ENCODE results near the gene JAZF1. TPM values are rescaled to one million over a fixed set of nuclear protein-coding genes. Genes with fewer than 3 reads are reported as not detected.

The JAZF1 gene
- total and polyA plus RNA-seq, 12 donors: 6.9 to 42.3 (median 30.0) TPM

- no peak for TF ChIP-seq CTCF (IDR thresholded peaks at IDR 0.05)
- DNase-seq (no peak), ATAC-seq (no peak)
- Histone ChIP-seq H3K9me3 (no peaks in the 10 kb centered on the region), H3K27me3 (peaks cover 0 to 3% (median 0%) of the 10 kb centered on the region in 7 donors), H3K36me3 (no peaks in the 10 kb centered on the region), H3K4me1 (peaks cover 0 to 3% (median 0%) of the 10 kb centered on the region in 9 donors), H3K27ac (no peak overlapping the region), H3K4me3 (no peak overlapping the region)
- 49 to 53% methylated on average over 4 of the region's 4 CpGs for WGBS, 2 donors
- intact Hi-C loops (cut with DNase I): no loop called here
Measured at GRCh38 chr7:28225576-28225975, 45.0 kb upstream of the JAZF1 start.

DNA sequence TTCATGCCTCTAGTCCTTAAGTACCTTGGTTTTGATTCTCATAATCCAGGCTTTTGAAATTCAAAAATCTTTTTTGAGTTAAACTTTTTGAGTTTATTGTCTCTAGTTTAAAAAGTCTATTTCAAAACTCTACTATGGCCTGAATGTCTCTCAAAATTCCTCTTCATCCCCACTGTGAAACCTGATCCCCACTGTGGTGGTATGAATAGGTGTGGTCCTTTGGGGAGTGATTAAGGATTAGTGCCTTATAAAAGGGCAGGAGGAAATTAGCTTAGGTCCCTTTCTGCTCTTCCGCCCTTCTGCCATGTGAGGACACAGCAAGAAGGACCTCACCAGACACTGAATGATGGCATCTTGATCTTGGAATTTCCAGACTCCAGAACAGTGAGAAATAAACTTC is 44.1 kb upstream of the JAZF1 start:
- H3K27me3 ChIP-seq: peaks cover 0 to 1% (median 0%) of the 10 kb centered on the region in 7 donors
- ATAC-seq (no peak), DNase-seq (no peak)
- no peaks in the 10 kb centered on the region for H3K36me3 ChIP-seq
- peaks cover 0 to 3% (median 0%) of the 10 kb centered on the region in 9 donors for H3K4me1 ChIP-seq
- WGBS, 2 donors: 92 to 93% methylated on average over 1 of the region's 1 CpG
- no peak overlapping the region for H3K27ac ChIP-seq
- no peak overlapping the region for H3K4me3 ChIP-seq
- no peaks in the 10 kb centered on the region for H3K9me3 ChIP-seq
- intact Hi-C loops (cut with DNase I): no loop called here
- no peak for TF ChIP-seq CTCF (IDR thresholded peaks at IDR 0.05)

DNA sequence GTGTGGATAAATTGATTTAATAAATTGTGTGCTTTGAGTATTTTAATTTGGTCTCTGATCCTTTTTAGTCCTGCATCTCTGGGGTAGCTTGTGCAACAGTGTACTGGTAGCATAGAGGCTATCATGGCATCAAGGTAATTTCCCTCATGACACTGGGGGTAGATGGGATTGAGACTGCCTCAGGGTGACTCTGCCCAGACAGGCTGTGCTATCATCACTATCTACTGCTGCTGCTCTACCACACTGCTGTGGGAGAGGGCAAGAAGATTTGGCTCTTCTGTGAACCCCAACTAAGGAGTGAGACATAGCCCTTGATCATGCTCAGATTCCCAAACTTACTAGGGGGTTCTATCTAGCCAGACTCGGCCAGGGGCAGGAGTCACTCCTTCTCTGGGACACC is 43.6 kb upstream of the JAZF1 start:
- no peaks in the 10 kb centered on the region for H3K9me3 ChIP-seq
- H3K4me3 ChIP-seq: no peak overlapping the region
- H3K27ac ChIP-seq: no peak overlapping the region
- intact Hi-C loops (cut with DNase I): no loop called here
- no peaks in the 10 kb centered on the region for H3K27me3 ChIP-seq
- DNase-seq (no peak), ATAC-seq (no peak)
- TF ChIP-seq CTCF (IDR thresholded peaks at IDR 0.05): no peak
- H3K36me3 ChIP-seq: no peaks in the 10 kb centered on the region
- WGBS, 2 donors: 45 to 62% methylated on average over 1 of the region's 1 CpG
- peaks cover 0 to 3% (median 0%) of the 10 kb centered on the region in 9 donors for H3K4me1 ChIP-seq

DNA sequence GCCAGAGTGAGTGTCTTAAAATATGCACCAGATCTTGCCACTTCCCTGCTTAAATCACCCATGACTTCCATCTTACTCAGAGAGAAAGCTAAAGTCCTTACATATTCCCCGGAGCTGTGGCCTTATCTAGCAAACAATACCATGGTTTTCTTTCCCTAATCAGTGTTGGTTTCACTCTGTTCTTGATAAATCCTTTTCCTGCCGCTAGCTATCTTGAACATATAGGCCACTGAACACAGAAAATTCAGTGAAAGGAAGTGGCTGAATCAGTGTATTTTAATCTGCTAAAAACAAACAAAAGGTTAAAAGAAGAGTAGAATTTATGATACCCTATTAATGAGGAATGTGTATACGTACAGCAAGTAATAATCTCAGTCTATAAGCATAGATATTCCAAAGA is 42.0 kb upstream of the JAZF1 start:
- H3K4me3 ChIP-seq: no peak overlapping the region
- no peak for TF ChIP-seq CTCF (IDR thresholded peaks at IDR 0.05)
- H3K9me3 ChIP-seq: no peaks in the 10 kb centered on the region
- peaks cover 0 to 3% (median 0%) of the 10 kb centered on the region in 9 donors for H3K4me1 ChIP-seq
- no peaks in the 10 kb centered on the region for H3K36me3 ChIP-seq
- ATAC-seq: no peak
- WGBS, 2 donors: 50 to 51% methylated on average over 3 of the region's 3 CpGs
- intact Hi-C loops (cut with DNase I): no loop called here
- no peak overlapping the region for H3K27ac ChIP-seq
- no peaks in the 10 kb centered on the region for H3K27me3 ChIP-seq
- no peak for DNase-seq

DNA sequence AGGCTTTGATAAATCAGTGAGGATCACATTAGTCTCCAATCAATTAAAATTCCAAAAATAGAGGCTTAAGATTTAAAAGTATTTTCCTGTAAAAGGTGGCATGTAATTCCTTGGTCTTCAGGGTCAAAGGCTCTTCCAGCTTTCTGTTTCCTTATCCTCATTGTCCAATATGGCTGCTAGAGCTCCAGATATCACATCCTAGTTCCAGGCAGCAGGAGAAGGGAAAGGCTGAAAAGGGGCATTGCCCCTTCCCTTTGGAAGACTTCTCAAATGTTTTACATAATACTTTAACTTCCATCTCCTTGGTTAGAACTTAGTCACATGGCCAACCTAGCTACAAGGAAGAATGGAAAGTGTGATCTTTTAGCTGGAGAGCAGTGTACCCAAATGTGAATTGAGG is 39.2 kb upstream of the JAZF1 start:
- DNase-seq (no peak), ATAC-seq (no peak)
- no peak overlapping the region for H3K27ac ChIP-seq
- H3K9me3 ChIP-seq: no peaks in the 10 kb centered on the region
- intact Hi-C loops (cut with DNase I): no loop called here
- no peaks in the 10 kb centered on the region for H3K36me3 ChIP-seq
- no peaks in the 10 kb centered on the region for H3K27me3 ChIP-seq
- H3K4me3 ChIP-seq: no peak overlapping the region
- TF ChIP-seq CTCF (IDR thresholded peaks at IDR 0.05): no peak
- no peaks in the 10 kb centered on the region for H3K4me1 ChIP-seq
